ENCODE results near the gene SBF2.

DNA sequence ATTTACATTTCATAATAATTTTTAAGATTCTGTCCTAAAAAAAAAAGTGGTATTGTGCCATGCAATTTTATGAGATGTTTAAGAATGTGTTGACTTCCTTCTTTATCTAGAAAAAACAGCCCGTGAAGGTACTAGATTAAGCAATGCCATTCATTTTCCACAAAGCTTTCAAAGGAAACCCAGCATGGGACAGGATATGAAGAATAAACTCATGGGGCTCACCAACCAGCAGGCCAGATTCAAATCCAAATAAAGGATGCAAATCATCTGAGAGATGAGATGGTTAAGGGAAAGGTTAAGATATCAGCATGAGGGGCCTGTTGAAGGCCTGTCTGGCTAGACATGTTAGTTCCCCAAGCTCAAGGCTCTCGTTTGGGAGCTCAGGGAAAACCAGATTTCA is 431.0 kb downstream of the SBF2 start:
- TF ChIP-seq POLR2AphosphoS5 (IDR thresholded peaks at IDR 0.05; ENCODE audit: low read depth, low read length) (no peak), REST (IDR thresholded peaks at IDR 0.05; ENCODE audit: insufficient read depth in 1 of 2, low read depth in 2 of 2, low read length in 2 of 2) (no peak), TAF1 (IDR thresholded peaks at IDR 0.05; ENCODE audit: borderline replicate concordance, insufficient read depth, low read length) (no peak), SIN3A (IDR thresholded peaks at IDR 0.05; ENCODE audit: borderline replicate concordance, insufficient read depth, low read length) (no peak), FOXP2 (optimal IDR thresholded peaks at IDR 0.05; ENCODE audit: borderline replicate concordance, extremely low read depth, extremely low read length, insufficient read depth) (no peak)

Data from PFSK-1 (cell line).